ENCODE measurements around the gene MBP.
"Not testable (repeated sequence)": the region's sequence is repeated elsewhere in the genome, so short reads cannot be mapped to it uniquely, and the experiment has no call there.

MBP gene

DNA sequence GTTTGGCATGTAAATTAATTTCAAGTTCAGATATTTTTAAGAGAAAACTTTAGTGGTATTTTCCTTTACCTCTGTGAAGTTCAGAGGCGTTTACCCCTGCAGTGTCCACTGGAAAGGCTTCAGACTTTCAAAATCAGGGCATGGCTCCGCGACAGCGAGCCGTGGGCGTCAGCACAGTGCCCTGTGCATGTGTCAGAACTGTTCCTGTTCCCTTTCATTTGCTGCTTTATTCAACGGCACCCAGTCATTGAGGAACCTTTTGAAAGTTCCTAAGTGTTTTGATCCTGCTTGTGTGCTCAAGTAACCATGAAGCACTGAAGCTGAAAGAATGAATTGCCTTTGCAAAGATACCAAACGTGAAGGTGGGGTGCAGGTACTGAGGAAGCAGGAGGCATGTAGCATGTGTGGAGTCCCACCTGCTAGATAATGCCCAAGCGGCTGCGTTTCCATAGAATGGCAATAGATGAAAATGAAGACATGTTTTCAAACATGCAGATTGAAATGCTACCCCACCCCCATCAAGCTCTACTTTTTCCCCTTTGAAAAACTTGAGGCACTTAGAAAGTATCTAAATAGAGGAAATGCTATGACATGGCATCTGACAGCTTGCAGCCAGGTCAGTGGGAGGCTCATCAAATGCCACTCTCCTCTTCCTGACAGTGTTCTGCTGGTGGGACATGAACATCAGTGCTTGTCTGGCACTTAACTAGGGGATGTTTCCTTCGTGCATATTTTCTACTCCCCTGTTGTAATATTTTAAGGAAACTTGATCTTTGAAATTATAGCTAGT lies 161.6 kb downstream of the MBP start:
- no peak for DNase-seq (ENCODE audit: low read depth in 2 of 2)

GRCh38 chr18:76967721-76968472 lies 164.7 kb downstream of the MBP start:
- no peak for DNase-seq (ENCODE audit: low read depth in 2 of 2)

- not testable (repeated sequence) for DNase-seq (ENCODE audit: low read depth in 2 of 2)
Measured at GRCh38 chr18:76967299-76967698, 165.3 kb downstream of the MBP start.

- DNase-seq (ENCODE audit: low read depth in 2 of 2): not testable (repeated sequence)
Measured at GRCh38 chr18:76965555-76966151, 166.9 kb downstream of the MBP start.

DNA sequence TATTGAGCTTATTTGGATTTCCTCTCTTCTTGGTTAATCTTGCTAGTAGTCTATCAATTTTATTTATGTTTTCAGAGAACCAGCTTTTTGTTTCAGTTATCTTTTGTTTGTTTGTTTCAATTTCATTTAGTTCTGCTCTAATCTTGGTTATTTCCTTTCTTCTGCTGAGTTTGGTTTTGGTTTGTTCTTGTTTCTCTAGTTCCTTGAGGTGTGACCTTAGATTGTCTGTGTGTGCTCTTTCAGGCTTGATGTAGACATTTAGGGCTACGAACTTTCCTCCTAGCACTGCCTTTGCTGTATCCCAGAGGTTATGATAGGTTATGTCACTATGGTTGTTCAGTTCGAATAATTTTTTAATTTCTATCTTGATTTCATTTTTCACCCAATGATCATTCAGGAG lies 168.6 kb downstream of the MBP start:
- DNase-seq (ENCODE audit: low read depth in 2 of 2): no peak

GRCh38 chr18:76962851-76963250 lies 169.7 kb downstream of the MBP start:
- DNase-seq (ENCODE audit: low read depth in 2 of 2): no peak

DNA sequence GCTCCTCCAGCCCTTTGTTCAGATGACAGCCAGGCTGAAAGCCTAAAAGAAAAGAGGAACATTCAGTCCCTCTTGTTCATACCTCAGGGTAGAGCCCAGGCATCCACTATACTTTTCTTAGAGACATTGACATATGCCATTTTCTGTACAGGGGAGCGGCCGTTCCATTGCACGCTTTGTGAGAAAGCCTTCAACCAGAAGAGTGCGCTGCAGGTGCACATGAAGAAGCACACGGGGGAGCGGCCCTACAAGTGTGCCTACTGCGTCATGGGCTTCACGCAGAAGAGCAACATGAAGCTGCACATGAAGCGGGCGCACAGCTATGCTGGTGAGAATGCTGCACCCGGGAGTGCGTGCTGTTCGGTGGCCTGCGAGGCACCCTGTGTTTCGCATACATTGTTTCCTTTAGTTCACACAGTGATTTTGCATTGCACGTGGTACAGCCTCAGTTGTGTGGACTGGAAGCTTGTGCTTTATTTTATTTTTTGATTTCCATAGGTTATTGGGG lies 172.0 kb downstream of the MBP start:
- no peak for DNase-seq (ENCODE audit: low read depth in 2 of 2)

DNA sequence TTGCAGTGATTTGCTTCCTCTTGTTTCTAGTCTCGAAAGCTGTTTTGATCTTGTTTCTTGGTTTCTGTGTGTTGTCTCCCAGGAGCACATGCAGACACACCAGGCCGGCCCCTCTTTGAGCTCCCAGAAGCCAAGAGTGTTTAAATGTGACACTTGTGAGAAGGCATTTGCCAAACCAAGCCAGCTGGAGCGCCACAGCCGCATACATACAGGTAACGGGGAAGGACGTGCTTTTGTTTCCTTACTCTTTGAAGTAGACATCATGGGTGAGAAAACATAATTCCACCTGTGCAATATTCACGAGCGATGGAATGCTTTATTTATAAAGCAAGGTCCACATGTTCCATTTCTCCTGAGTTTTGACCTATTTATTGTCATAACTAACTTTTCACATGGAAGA lies 173.0 kb downstream of the MBP start:
- DNase-seq (ENCODE audit: low read depth in 2 of 2): no peak

DNA sequence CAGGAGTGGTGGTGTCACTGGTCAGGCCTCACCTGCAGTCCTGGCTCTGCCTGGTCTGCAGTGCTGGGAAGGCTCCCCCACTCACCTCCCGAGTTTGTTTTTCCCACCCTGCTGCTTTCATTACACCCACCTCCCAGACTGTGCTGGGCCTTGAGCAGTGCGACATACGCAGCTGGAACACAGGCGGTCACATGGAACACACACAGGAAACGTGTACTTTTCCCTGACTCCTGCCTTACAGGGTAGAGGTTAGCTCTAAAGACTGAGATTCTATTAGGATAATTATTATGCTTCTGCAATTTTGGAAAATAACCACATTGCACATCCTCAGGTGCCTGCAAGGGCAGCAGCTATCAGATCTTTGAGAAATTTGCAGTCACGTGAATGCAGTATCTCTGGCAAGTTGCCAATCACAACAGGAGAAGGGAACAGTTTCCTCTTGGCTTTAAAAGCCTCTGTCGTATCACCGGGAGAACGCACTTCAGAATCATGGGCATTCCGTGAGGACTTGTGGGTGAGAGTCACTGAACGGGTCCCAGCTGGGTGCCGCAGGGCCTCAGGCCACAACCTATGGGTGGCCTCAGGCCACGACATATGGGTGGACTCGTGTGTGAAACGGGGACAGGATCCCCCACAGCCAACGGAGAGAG lies 173.8 kb downstream of the MBP start:
- DNase-seq (ENCODE audit: low read depth in 2 of 2): no peak

GRCh38 chr18:76957384-76958355 lies 174.9 kb downstream of the MBP start:
- DNase-seq (ENCODE audit: low read depth in 2 of 2): no peak

- no peak for DNase-seq (ENCODE audit: low read depth in 2 of 2)
Measured at GRCh38 chr18:76956648-76957047, 175.9 kb downstream of the MBP start.

GRCh38 chr18:76955524-76956170 lies 176.9 kb downstream of the MBP start:
- DNase-seq (ENCODE audit: low read depth in 2 of 2): no peak

DNA sequence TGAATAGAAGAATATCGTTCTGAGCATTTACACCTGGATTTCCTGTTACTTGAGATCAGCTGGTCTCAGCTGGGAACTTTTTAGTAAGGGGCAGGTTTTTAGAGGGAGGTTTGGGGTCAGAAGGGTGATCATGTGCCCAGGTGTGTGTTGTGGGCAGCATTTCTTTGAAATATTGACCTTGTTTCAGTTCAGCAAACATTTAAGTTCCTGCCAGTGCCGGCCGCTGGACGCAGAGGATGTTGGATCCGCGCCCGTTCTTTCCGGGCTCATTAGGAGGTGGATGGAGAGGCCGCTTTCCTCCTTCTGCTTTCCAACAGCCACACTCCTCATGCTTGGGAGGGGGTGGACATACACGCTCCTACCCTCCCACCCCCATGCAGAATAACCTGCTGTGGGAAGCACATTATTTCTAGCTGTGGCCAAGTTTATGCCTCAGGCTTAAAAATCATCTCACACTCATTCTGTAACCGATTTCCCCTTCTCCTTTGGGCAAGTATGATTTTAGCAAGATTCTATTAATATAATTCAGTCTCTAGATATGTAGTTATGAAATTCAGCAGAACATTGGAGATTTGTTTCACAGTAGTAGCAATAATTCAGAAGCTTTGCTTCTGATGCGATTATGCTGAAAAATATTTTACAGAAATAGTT lies 178.9 kb downstream of the MBP start:
- DNase-seq (ENCODE audit: low read depth in 2 of 2): no peak

DNA sequence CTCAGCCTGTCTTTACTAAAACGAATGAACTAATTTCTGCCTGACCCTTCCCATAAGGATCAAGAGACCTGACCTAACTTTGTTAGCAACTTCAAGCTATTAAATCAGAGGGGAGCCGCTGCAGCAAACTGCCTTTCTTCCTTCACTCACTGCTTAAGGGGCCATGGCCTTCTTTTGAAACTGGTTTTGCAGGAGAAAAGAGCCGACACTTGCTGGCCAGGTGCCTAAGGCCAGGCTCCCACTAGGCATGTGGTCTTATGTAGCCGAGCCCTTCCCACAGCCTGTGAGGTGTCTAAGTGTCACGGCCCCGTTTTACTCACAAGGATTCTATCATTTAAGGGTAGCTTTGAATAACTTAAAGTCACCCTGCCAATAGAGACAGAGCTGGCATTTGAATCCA lies 179.4 kb downstream of the MBP start:
- no peak for DNase-seq (ENCODE audit: low read depth in 2 of 2)

GRCh38 chr18:76952747-76953146 lies 179.8 kb downstream of the MBP start:
- no peak for DNase-seq (ENCODE audit: low read depth in 2 of 2)

GRCh38 chr18:76951456-76952247 lies 180.9 kb downstream of the MBP start:
- no peak for DNase-seq (ENCODE audit: low read depth in 2 of 2)

- no peak for DNase-seq (ENCODE audit: low read depth in 2 of 2)
Measured at GRCh38 chr18:76948345-76948744, 184.2 kb downstream of the MBP start.

- DNase-seq (ENCODE audit: low read depth in 2 of 2): not testable (repeated sequence)
Measured at GRCh38 chr18:76944346-76944745, 188.2 kb downstream of the MBP start.

Data from stimulated activated CD4-positive, alpha-beta T cell treated with anti-CD3 and anti-CD28 coated beads, Interleukin-1b, Interleukin-23, amount 100 ng/mL, for 1 hour (primary cell).